Hepatocyte (in vitro differentiated cells): ENCODE data around the gene FXYD1. TPM values are rescaled to one million over a fixed set of nuclear protein-coding genes. Genes with fewer than 3 reads are reported as not detected.

Source experiments
- DNase-seq: peaks from one replicate; pipeline ENCODE4 v3.0.0-alpha.2; 2016; ENCODE audit warnings: low spot score
- H2AFZ ChIP-seq: fragments of 200-600 bp; sonication (generic); 2 replicates; pipeline ENCODE4 v1.6.0; 2016; ENCODE audit warnings: antibody characterized with exemption, mild to moderate bottlenecking
- H3K27ac ChIP-seq: fragments of 200-600 bp; sonication (generic); 2 replicates; pipeline ENCODE4 v1.5.1; 2016; ENCODE audit warnings: mild to moderate bottlenecking
- H3K27me3 ChIP-seq: fragments of 200-600 bp; sonication (generic); 2 replicates; pipeline ENCODE4 v1.6.1; 2016
- H3K36me3 ChIP-seq: fragments of 200-600 bp; sonication (generic); replicated peaks from 2 replicates; pipeline ENCODE4 v1.5.1; 2016; ENCODE audit warnings: low read depth; ENCODE audit not compliant: insufficient read depth
- H3K4me1 ChIP-seq: fragments of 200-600 bp; sonication (generic); 2 replicates; pipeline ENCODE4 v1.5.1; 2016; ENCODE audit warnings: mild to moderate bottlenecking, moderate library complexity; ENCODE audit not compliant: insufficient read depth
- H3K4me2 ChIP-seq: fragments of 200-600 bp; sonication (generic); 2 replicates; pipeline ENCODE4 v1.6.0; 2016
- H3K4me3 ChIP-seq: fragments of 200-600 bp; sonication (generic); 2 replicates; pipeline ENCODE4 v1.5.1; 2016; ENCODE audit warnings: mild to moderate bottlenecking
- H3K79me2 ChIP-seq: fragments of 200-600 bp; sonication (generic); 2 replicates; pipeline ENCODE4 v1.6.0; 2017; ENCODE audit warnings: mild to moderate bottlenecking
- H3K9me2 ChIP-seq: fragments of 200-600 bp; sonication (generic); replicated peaks from 2 replicates; pipeline ENCODE4 v1.6.0; 2017; ENCODE audit warnings: mild to moderate bottlenecking; ENCODE audit not compliant: insufficient read depth
- H3K9me3 ChIP-seq: fragments of 200-600 bp; sonication (generic); 2 replicates; pipeline ENCODE4 v1.5.1; 2016; ENCODE audit warnings: low read depth, mild to moderate bottlenecking
- H4K20me1 ChIP-seq: fragments of 200-600 bp; sonication (generic); 2 replicates; pipeline ENCODE4 v1.6.0; 2016; ENCODE audit warnings: mild to moderate bottlenecking; ENCODE audit not compliant: insufficient read depth, poor library complexity, severe bottlenecking
- EZH2 ChIP-seq: fragments of 200-600 bp; sonication (generic); IDR thresholded peaks from 2 replicates; pipeline ENCODE4 v1.6.1; 2016; ENCODE audit warnings: antibody characterized with exemption, mild to moderate bottlenecking, borderline replicate concordance
- EZH2phosphoT487 ChIP-seq: fragments of 200-600 bp; sonication (generic); IDR thresholded peaks from one replicate; pipeline ENCODE4 v1.6.1; 2018; ENCODE audit warnings: antibody characterized with exemption, mild to moderate bottlenecking, low read depth, moderate library complexity; ENCODE audit not compliant: unreplicated experiment, severe bottlenecking
- WGBS: methylation state at CpG from one replicate; pipeline ENCODE4 v1.1.6; 2016; ENCODE audit warnings: low lambda C conversion rate; ENCODE audit errors: missing lambda C conversion rate; 5-methylcytosine and 5-hydroxymethylcytosine counted together
- polyA plus RNA-seq: library from polyadenylated mRNA; unstranded; fragments of >200 nt; fragmentation: Nextera tagmentation; extraction: Ambion mirVana; gene quantifications from 2 replicates; pipeline ENCODE4 v1.2.1, GENCODE V29; 2016
- total RNA-seq: library from RNA; depleted of rRNA; stranded (reverse); fragments of >200 nt; gene quantifications from 2 replicates; pipeline ENCODE4 v1.2.3, GENCODE V29; 2014
- TF ChIP-seq, protein P1 (sequence below): fragments of 200-600 bp; sonication (generic); IDR thresholded peaks from 2 replicates; pipeline ENCODE4 v1.5.1; 2016; ENCODE audit warnings: antibody characterized with exemption, mild to moderate bottlenecking; ENCODE audit not compliant: poor library complexity

The FXYD1 gene
- total and polyA plus RNA-seq, 2 experiments from 2014 or later: 2.9 to 22.0 TPM

DNA sequence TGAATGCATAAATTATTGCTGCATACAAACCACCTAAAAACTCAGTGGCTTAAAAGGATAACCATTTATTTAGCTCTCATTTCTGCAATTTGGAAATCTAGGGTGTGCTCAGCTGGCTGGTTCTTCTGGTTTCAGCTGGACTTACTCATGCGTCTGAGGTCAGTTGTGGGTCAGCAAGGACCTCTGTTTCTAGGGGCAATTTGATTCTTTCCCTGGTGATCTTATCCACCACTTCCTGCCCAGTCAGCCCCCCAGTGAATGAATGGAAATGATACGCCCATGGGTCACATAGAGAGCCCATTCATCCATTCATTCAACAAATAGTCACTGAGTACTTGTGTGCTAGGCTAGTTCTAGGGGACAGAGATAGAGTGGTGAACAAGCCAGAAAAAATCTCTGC is 25.8 kb downstream of the FXYD1 start:
- Histone ChIP-seq H3K9me2 (no peaks in the 10 kb centered on the region), H3K27ac (no peak overlapping the region), H3K36me3 (no peaks in the 10 kb centered on the region), H3K4me1 (no peaks in the 10 kb centered on the region), H4K20me1 (no peaks in the 10 kb centered on the region), H3K79me2 (no peaks in the 10 kb centered on the region), H3K4me3 (no peak overlapping the region), H3K4me2 (no peak overlapping the region), H2AFZ (no peak overlapping the region), H3K27me3 (no peaks in the 10 kb centered on the region), H3K9me3 (no peaks in the 10 kb centered on the region)
- 91% methylated on average over 2 of the region's 2 CpGs for WGBS
- DNase-seq: no peak
- TF ChIP-seq, protein P1, sequence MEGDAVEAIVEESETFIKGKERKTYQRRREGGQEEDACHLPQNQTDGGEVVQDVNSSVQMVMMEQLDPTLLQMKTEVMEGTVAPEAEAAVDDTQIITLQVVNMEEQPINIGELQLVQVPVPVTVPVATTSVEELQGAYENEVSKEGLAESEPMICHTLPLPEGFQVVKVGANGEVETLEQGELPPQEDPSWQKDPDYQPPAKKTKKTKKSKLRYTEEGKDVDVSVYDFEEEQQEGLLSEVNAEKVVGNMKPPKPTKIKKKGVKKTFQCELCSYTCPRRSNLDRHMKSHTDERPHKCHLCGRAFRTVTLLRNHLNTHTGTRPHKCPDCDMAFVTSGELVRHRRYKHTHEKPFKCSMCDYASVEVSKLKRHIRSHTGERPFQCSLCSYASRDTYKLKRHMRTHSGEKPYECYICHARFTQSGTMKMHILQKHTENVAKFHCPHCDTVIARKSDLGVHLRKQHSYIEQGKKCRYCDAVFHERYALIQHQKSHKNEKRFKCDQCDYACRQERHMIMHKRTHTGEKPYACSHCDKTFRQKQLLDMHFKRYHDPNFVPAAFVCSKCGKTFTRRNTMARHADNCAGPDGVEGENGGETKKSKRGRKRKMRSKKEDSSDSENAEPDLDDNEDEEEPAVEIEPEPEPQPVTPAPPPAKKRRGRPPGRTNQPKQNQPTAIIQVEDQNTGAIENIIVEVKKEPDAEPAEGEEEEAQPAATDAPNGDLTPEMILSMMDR: no peak
- TF ChIP-seq EZH2phosphoT487: no peak
- no peak for TF ChIP-seq EZH2

DNA sequence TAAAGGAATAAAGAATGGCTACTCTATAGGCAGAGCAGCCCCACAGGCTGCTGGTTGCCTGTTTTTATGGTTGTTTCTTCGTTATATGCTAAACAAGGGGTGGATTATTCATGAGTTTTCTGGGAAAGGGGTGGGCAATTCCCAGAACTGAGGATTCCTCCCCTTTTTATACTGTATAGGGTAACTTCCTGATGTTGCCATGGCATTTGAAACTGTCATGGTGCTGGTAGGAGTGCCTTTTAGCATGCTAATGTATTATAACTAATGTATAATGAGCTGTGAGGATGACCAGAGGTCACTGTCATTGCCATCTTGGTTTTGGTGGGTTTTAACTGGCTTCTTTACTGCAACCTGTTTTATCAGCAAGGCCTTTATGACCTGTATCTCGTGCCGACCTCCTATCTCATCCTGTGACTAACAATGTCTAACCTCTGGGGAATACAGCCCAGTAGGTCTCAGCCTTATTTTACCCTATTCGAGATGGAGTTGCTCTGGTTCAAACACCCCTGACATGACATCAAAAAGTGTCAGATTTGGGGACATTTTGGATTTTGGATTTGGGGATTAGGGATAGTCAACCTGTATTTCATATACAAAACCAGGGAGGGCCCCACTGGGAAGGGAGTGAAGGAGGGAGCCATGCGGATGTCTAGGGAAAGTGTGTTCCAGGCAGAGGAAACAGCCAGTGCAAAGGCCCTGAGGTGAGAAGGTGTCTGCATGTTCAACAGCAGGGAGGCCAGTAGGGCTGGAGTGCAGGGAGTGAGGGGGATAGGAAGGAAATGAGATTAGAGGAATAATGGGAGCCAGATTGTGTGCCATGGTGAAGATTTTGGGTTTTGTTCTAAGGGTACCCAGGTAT is 26.8 kb downstream of the FXYD1 start:
- Histone ChIP-seq H3K4me3 (no peak overlapping the region), H3K36me3 (no peaks in the 10 kb centered on the region), H3K4me2 (no peak overlapping the region), H3K9me2 (no peaks in the 10 kb centered on the region), H3K27me3 (no peaks in the 10 kb centered on the region), H3K9me3 (no peaks in the 10 kb centered on the region), H2AFZ (no peak overlapping the region), H4K20me1 (no peaks in the 10 kb centered on the region), H3K79me2 (no peaks in the 10 kb centered on the region), H3K4me1 (no peaks in the 10 kb centered on the region), H3K27ac (no peak overlapping the region)
- TF ChIP-seq, protein P1: no peak
- no peak for DNase-seq
- 63% methylated on average over 5 of the region's 5 CpGs for WGBS

DNA sequence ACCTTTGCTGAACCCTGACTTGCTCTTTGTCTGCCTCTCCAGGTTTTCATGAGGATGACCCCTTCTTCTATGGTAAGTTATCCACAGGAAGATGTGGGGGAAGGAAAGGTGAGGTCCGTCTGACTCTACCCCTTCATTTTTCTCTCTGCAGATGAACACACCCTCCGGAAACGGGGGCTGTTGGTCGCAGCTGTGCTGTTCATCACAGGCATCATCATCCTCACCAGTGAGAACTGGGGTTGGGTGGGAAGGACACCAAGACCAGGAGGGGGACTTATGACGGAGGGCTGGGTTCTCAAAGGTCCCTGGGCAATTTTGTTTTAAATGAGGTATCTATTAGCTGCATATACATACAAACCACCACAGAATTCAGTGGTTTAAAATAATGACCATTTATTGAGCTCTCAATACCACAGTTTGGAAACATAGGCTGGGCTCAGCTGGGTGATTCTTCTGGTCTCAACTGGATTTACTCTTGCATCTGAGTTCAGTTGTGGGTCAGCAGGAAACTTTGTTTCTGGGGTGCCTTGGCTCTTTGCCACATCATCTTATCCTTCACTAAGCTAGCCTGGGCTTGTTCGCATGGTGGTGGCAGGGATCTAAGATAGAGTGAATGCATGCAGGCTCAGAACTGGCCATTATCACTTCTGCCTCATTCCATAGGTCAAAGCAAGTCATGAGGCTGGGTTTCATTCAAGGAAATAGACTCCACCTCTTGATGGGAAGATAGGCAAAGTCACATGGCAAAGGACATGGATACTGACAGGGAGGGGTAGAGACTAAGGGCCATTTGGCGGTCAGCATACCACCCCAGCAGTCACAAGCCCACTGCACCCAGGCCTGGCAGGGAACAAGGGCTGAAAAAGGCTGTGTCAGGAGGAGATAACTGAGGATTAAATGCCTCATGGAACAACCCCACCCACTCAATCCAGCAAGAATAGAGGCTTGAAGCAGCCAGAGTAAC is 27.8 kb downstream of the FXYD1 start:
- no peaks in the 10 kb centered on the region for H3K9me2 ChIP-seq
- H3K4me1 ChIP-seq: no peaks in the 10 kb centered on the region
- H2AFZ ChIP-seq: no peak overlapping the region
- H3K4me3 ChIP-seq: no peak overlapping the region
- no peaks in the 10 kb centered on the region for H3K36me3 ChIP-seq
- H4K20me1 ChIP-seq: no peaks in the 10 kb centered on the region
- no peaks in the 10 kb centered on the region for H3K27me3 ChIP-seq
- no peak overlapping the region for H3K4me2 ChIP-seq
- whole genome bisulfite sequencing: 95% methylated on average over 7 of the region's 7 CpGs
- no peaks in the 10 kb centered on the region for H3K79me2 ChIP-seq
- TF ChIP-seq, protein P1: no peak
- no peak for TF ChIP-seq EZH2
- TF ChIP-seq EZH2phosphoT487: no peak
- DNase-seq: no peak
- H3K27ac ChIP-seq: no peak overlapping the region
- no peaks in the 10 kb centered on the region for H3K9me3 ChIP-seq
